ENCODE measurements around the gene GSTP1.

GRCh38 chr11:67585911-67586310, 2.3 kb downstream of the GSTP1 start:
- TF ChIP-seq CTCF (IDR thresholded peaks at IDR 0.05; ENCODE audit: control extremely low read depth in 1 of 3, insufficient read depth in 1 of 3, low read depth in 1 of 3, low read length in 3 of 3) (no peak), CEBPB (IDR thresholded peaks at IDR 0.05; ENCODE audit: low read depth, low read length) (no peak), POLR2AphosphoS5 (IDR thresholded peaks at IDR 0.05; ENCODE audit: low read depth, low read length) (no peak), SUZ12 (IDR thresholded peaks at IDR 0.05; ENCODE audit: low read length) (no peak), KDM5A (IDR thresholded peaks at IDR 0.05; ENCODE audit: low read length) (no peak), ZNF274 (IDR thresholded peaks at IDR 0.05; ENCODE audit: borderline replicate concordance, extremely low read depth, low read length) (no peak), SP1 (IDR thresholded peaks at IDR 0.05; ENCODE audit: low read depth, low read length) (no peak), SIN3A (conservative IDR thresholded peaks at IDR 0.05 in 1 of 2, IDR thresholded peaks at IDR 0.05 in 1 of 2; ENCODE audit: low read depth in 1 of 2, low read length in 2 of 2) (no peak), PHF8 (conservative IDR thresholded peaks at IDR 0.05; ENCODE audit: low read depth, low read length) (no peak), GABPA (IDR thresholded peaks at IDR 0.05; ENCODE audit: borderline replicate concordance, insufficient read depth, low read length) (no peak)
